22Rv1 (cell line): ENCODE data around the gene MROH7.

Experiments used
- ZFX ChIP-seq: fragments of 450-650 bp; IDR thresholded peaks from 2 replicates; pipeline ENCODE4 v1.6.1; 2017; ENCODE audit warnings: antibody characterized with exemption, borderline replicate concordance
- TF ChIP-seq, protein P1 (sequence below): fragments of 450-650 bp; IDR thresholded peaks from 2 replicates; pipeline ENCODE4 v1.5.1; 2017; ENCODE audit warnings: mild to moderate bottlenecking

DNA sequence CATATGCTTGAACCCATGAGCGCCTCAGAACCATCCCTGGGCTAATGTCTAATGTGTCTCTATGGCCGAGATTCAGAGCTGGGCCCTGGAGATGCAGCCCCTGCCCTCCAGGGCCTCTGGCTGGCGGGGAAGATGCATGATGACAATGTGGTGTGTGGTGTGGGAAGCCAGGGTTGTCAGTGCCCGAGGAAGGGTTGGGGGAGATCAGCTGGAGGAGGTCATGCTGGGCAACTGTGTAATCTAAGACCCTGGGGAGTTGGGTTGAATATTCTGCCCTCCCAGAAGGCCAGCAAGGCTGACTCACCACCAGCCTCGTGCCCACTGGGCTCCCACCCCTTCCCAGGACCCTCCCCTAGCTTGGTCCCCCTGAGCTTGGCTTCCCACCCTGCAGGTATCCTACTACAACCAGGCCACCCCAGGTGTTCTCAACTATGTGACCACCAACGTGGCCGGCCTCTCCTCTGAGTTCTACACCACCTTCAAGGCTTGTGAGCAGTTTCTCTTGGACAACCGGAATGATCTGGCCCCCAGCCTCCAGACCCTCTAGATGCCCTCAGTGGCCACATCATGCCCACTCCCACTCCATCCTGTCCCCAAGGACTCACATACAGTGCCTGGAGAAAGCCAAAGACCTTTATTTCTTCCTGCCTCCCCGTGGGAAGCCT lies 32.9 kb upstream of the MROH7 start:
- TF ChIP-seq, protein P1, sequence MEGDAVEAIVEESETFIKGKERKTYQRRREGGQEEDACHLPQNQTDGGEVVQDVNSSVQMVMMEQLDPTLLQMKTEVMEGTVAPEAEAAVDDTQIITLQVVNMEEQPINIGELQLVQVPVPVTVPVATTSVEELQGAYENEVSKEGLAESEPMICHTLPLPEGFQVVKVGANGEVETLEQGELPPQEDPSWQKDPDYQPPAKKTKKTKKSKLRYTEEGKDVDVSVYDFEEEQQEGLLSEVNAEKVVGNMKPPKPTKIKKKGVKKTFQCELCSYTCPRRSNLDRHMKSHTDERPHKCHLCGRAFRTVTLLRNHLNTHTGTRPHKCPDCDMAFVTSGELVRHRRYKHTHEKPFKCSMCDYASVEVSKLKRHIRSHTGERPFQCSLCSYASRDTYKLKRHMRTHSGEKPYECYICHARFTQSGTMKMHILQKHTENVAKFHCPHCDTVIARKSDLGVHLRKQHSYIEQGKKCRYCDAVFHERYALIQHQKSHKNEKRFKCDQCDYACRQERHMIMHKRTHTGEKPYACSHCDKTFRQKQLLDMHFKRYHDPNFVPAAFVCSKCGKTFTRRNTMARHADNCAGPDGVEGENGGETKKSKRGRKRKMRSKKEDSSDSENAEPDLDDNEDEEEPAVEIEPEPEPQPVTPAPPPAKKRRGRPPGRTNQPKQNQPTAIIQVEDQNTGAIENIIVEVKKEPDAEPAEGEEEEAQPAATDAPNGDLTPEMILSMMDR, result no peak
- no peak for TF ChIP-seq ZFX
